Measurements from ENCODE around the gene TDP2.

Gene TDP2

GRCh38 chr6:24692003-24692402 lies 25.3 kb upstream of the TDP2 start:
- Histone ChIP-seq H3K27me3 (replicated peaks in 2 of 5; ENCODE audit: control insufficient read depth in 4 of 5, insufficient read depth in 5 of 5, low read length in 4 of 5) (no peaks in the 10 kb centered on the region), H3K36me3 (ENCODE audit: control insufficient read depth in 4 of 4, insufficient read depth in 4 of 4, low read length in 3 of 4) (no peaks in the 10 kb centered on the region), H3K9me3 (ENCODE audit: control extremely low read depth in 1 of 5, control insufficient read depth in 4 of 5, insufficient read depth in 2 of 5, low read depth in 1 of 5, low read length in 4 of 5) (no peaks in the 10 kb centered on the region), H3K4me1 (ENCODE audit: control extremely low read depth in 1 of 4, control insufficient read depth in 4 of 4, insufficient read depth in 4 of 4, low read length in 3 of 4) (no peaks in the 10 kb centered on the region), H3K4me3 (ENCODE audit: control insufficient read depth in 1 of 7, extremely low read depth in 1 of 7, insufficient read depth in 4 of 7, low read depth in 2 of 7, low read length in 6 of 7) (no peak overlapping the region), H3K27ac (ENCODE audit: insufficient read depth in 1 of 2, low read depth in 1 of 2, low read length in 2 of 2, poor library complexity in 1 of 2, severe bottlenecking in 2 of 2) (no peak overlapping the region)
- DNase-seq = no peak
- 100% methylated on average over 1 of the region's 4 CpGs for whole genome bisulfite sequencing (ENCODE audit: insufficient coverage)
- CTCF ChIA-PET = interaction anchor here (0.9 to 12.3 kb wide), 4 partner anchors 9 to 169 kb away, joined by 3 to 150 read pairs (median 4); no protein-coding TSS in a partner anchor
- POLR2A ChIA-PET = no interaction called here

- Histone ChIP-seq H3K4me3 (ENCODE audit: control insufficient read depth in 1 of 7, extremely low read depth in 1 of 7, insufficient read depth in 4 of 7, low read depth in 2 of 7, low read length in 6 of 7) (no peak overlapping the region), H3K27me3 (replicated peaks in 2 of 5; ENCODE audit: control insufficient read depth in 4 of 5, insufficient read depth in 5 of 5, low read length in 4 of 5) (no peaks in the 10 kb centered on the region), H3K27ac (ENCODE audit: insufficient read depth in 1 of 2, low read depth in 1 of 2, low read length in 2 of 2, poor library complexity in 1 of 2, severe bottlenecking in 2 of 2) (no peak overlapping the region), H3K9me3 (ENCODE audit: control extremely low read depth in 1 of 5, control insufficient read depth in 4 of 5, insufficient read depth in 2 of 5, low read depth in 1 of 5, low read length in 4 of 5) (no peaks in the 10 kb centered on the region), H3K4me1 (ENCODE audit: control extremely low read depth in 1 of 4, control insufficient read depth in 4 of 4, insufficient read depth in 4 of 4, low read length in 3 of 4) (no peaks in the 10 kb centered on the region), H3K36me3 (ENCODE audit: control insufficient read depth in 4 of 4, insufficient read depth in 4 of 4, low read length in 3 of 4) (no peaks in the 10 kb centered on the region)
- CTCF ChIA-PET = interaction anchor here (0.9 to 12.3 kb wide), 3 partner anchors 8 to 169 kb away, joined by 3 to 150 read pairs (median 4); no protein-coding TSS in a partner anchor
- WGBS (ENCODE audit: insufficient coverage) = 100% methylated on average over 2 of the region's 3 CpGs
- POLR2A ChIA-PET = no interaction called here
- DNase-seq = no peak
These were observed 24.9 kb upstream of the TDP2 start for GRCh38 chr6:24691550-24691949.

- H3K9me3 ChIP-seq (ENCODE audit: control extremely low read depth in 1 of 5, control insufficient read depth in 4 of 5, insufficient read depth in 2 of 5, low read depth in 1 of 5, low read length in 4 of 5) = no peaks in the 10 kb centered on the region
- no peaks in the 10 kb centered on the region for H3K36me3 ChIP-seq (ENCODE audit: control insufficient read depth in 4 of 4, insufficient read depth in 4 of 4, low read length in 3 of 4)
- no peak overlapping the region for H3K4me3 ChIP-seq (ENCODE audit: control insufficient read depth in 1 of 7, extremely low read depth in 1 of 7, insufficient read depth in 4 of 7, low read depth in 2 of 7, low read length in 6 of 7)
- POLR2A ChIA-PET = no interaction called here
- H3K4me1 ChIP-seq (ENCODE audit: control extremely low read depth in 1 of 4, control insufficient read depth in 4 of 4, insufficient read depth in 4 of 4, low read length in 3 of 4) = no peaks in the 10 kb centered on the region
- WGBS (ENCODE audit: insufficient coverage) = no CpG with 5 or more reads among the region's 1 CpG
- no peak overlapping the region for H3K27ac ChIP-seq (ENCODE audit: insufficient read depth in 1 of 2, low read depth in 1 of 2, low read length in 2 of 2, poor library complexity in 1 of 2, severe bottlenecking in 2 of 2)
- H3K27me3 ChIP-seq (replicated peaks in 2 of 5; ENCODE audit: control insufficient read depth in 4 of 5, insufficient read depth in 5 of 5, low read length in 4 of 5) = no peaks in the 10 kb centered on the region
- no peak for DNase-seq
- CTCF ChIA-PET = interaction anchor here (1.2 to 12.3 kb wide), 2 partner anchors 25 to 109 kb away, joined by 3 to 150 read pairs; no protein-coding TSS in a partner anchor
These were observed 23.9 kb upstream of the TDP2 start for GRCh38 chr6:24690593-24690992.

- H3K27ac ChIP-seq (ENCODE audit: insufficient read depth in 1 of 2, low read depth in 1 of 2, low read length in 2 of 2, poor library complexity in 1 of 2, severe bottlenecking in 2 of 2) = no peak overlapping the region
- no peak overlapping the region for H3K4me3 ChIP-seq (ENCODE audit: control insufficient read depth in 1 of 7, extremely low read depth in 1 of 7, insufficient read depth in 4 of 7, low read depth in 2 of 7, low read length in 6 of 7)
- H3K9me3 ChIP-seq (ENCODE audit: control extremely low read depth in 1 of 5, control insufficient read depth in 4 of 5, insufficient read depth in 2 of 5, low read depth in 1 of 5, low read length in 4 of 5) = no peaks in the 10 kb centered on the region
- no peaks in the 10 kb centered on the region for H3K4me1 ChIP-seq (ENCODE audit: control extremely low read depth in 1 of 4, control insufficient read depth in 4 of 4, insufficient read depth in 4 of 4, low read length in 3 of 4)
- ChIA-PET POLR2A (no interaction called here), CTCF (interaction anchor here (1.1 to 12.3 kb wide), 4 partner anchors 24 to 114 kb away, joined by 3 to 150 read pairs (median 4); no protein-coding TSS in a partner anchor)
- H3K36me3 ChIP-seq (ENCODE audit: control insufficient read depth in 4 of 4, insufficient read depth in 4 of 4, low read length in 3 of 4) = no peaks in the 10 kb centered on the region
- WGBS (ENCODE audit: insufficient coverage) = 100% methylated on average over 2 of the region's 2 CpGs
- H3K27me3 ChIP-seq (replicated peaks in 2 of 5; ENCODE audit: control insufficient read depth in 4 of 5, insufficient read depth in 5 of 5, low read length in 4 of 5) = no peaks in the 10 kb centered on the region
- DNase-seq = no peak
These were observed 23.3 kb upstream of the TDP2 start for GRCh38 chr6:24689964-24690363.

- ChIA-PET POLR2A (no interaction called here), CTCF (interaction anchor here (0.9 to 1.5 kb wide), 2 partner anchors 103 to 105 kb away, joined by 3 read pairs; no protein-coding TSS in a partner anchor)
- WGBS (ENCODE audit: insufficient coverage) = 90% methylated on average over 2 of the region's 4 CpGs
- Histone ChIP-seq H3K4me3 (ENCODE audit: control insufficient read depth in 1 of 7, extremely low read depth in 1 of 7, insufficient read depth in 4 of 7, low read depth in 2 of 7, low read length in 6 of 7) (no peak overlapping the region), H3K27ac (ENCODE audit: insufficient read depth in 1 of 2, low read depth in 1 of 2, low read length in 2 of 2, poor library complexity in 1 of 2, severe bottlenecking in 2 of 2) (no peak overlapping the region), H3K9me3 (ENCODE audit: control extremely low read depth in 1 of 5, control insufficient read depth in 4 of 5, insufficient read depth in 2 of 5, low read depth in 1 of 5, low read length in 4 of 5) (no peaks in the 10 kb centered on the region), H3K4me1 (ENCODE audit: control extremely low read depth in 1 of 4, control insufficient read depth in 4 of 4, insufficient read depth in 4 of 4, low read length in 3 of 4) (no peaks in the 10 kb centered on the region), H3K27me3 (replicated peaks in 2 of 5; ENCODE audit: control insufficient read depth in 4 of 5, insufficient read depth in 5 of 5, low read length in 4 of 5) (no peaks in the 10 kb centered on the region), H3K36me3 (ENCODE audit: control insufficient read depth in 4 of 4, insufficient read depth in 4 of 4, low read length in 3 of 4) (peaks cover 0 to 1% (median 0%) of the 10 kb centered on the region in 4 experiments)
- DNase-seq = no peak
These were observed 20.2 kb upstream of the TDP2 start for GRCh38 chr6:24686946-24687345.

- ChIA-PET POLR2A (no interaction called here), CTCF (interaction anchor here (0.9 to 1.5 kb wide), 2 partner anchors 102 to 105 kb away, joined by 3 read pairs; no protein-coding TSS in a partner anchor)
- WGBS (ENCODE audit: insufficient coverage) = 100% methylated on average over 1 of the region's 1 CpG
These were observed 19.7 kb upstream of the TDP2 start for GRCh38 chr6:24686408-24686807.

GRCh38 chr6:24683297-24684296 lies 16.9 kb upstream of the TDP2 start:
- no peaks in the 10 kb centered on the region for H3K27me3 ChIP-seq (replicated peaks in 2 of 5; ENCODE audit: control insufficient read depth in 4 of 5, insufficient read depth in 5 of 5, low read length in 4 of 5)
- no peaks in the 10 kb centered on the region for H3K4me1 ChIP-seq (ENCODE audit: control extremely low read depth in 1 of 4, control insufficient read depth in 4 of 4, insufficient read depth in 4 of 4, low read length in 3 of 4)
- ChIA-PET CTCF (interaction anchor here (1.0 to 1.5 kb wide), 3 partner anchors 8 to 102 kb away, joined by 3 to 4 read pairs (median 4); no protein-coding TSS in a partner anchor), POLR2A (no interaction called here)
- H3K36me3 ChIP-seq (ENCODE audit: control insufficient read depth in 4 of 4, insufficient read depth in 4 of 4, low read length in 3 of 4) = peaks cover 0 to 4% (median 0%) of the 10 kb centered on the region in 4 experiments
- H3K9me3 ChIP-seq (ENCODE audit: control extremely low read depth in 1 of 5, control insufficient read depth in 4 of 5, insufficient read depth in 2 of 5, low read depth in 1 of 5, low read length in 4 of 5) = no peaks in the 10 kb centered on the region
- no peak overlapping the region for H3K4me3 ChIP-seq (ENCODE audit: control insufficient read depth in 1 of 7, extremely low read depth in 1 of 7, insufficient read depth in 4 of 7, low read depth in 2 of 7, low read length in 6 of 7)
- H3K27ac ChIP-seq (ENCODE audit: insufficient read depth in 1 of 2, low read depth in 1 of 2, low read length in 2 of 2, poor library complexity in 1 of 2, severe bottlenecking in 2 of 2) = no peak overlapping the region
- 89% methylated on average over 6 of the region's 12 CpGs for WGBS (ENCODE audit: insufficient coverage)
- DNase-seq = no peak

More at GRCh38 chr6:24686408-24686807, 19.7 kb upstream of the TDP2 start:
- Histone ChIP-seq H3K27ac (ENCODE audit: insufficient read depth in 1 of 2, low read depth in 1 of 2, low read length in 2 of 2, poor library complexity in 1 of 2, severe bottlenecking in 2 of 2) (no peak overlapping the region), H3K27me3 (replicated peaks in 2 of 5; ENCODE audit: control insufficient read depth in 4 of 5, insufficient read depth in 5 of 5, low read length in 4 of 5) (no peaks in the 10 kb centered on the region), H3K4me1 (ENCODE audit: control extremely low read depth in 1 of 4, control insufficient read depth in 4 of 4, insufficient read depth in 4 of 4, low read length in 3 of 4) (no peaks in the 10 kb centered on the region), H3K4me3 (ENCODE audit: control insufficient read depth in 1 of 7, extremely low read depth in 1 of 7, insufficient read depth in 4 of 7, low read depth in 2 of 7, low read length in 6 of 7) (no peak overlapping the region), H3K36me3 (ENCODE audit: control insufficient read depth in 4 of 4, insufficient read depth in 4 of 4, low read length in 3 of 4) (peaks cover 0 to 4% (median 0%) of the 10 kb centered on the region in 4 experiments), H3K9me3 (ENCODE audit: control extremely low read depth in 1 of 5, control insufficient read depth in 4 of 5, insufficient read depth in 2 of 5, low read depth in 1 of 5, low read length in 4 of 5) (no peaks in the 10 kb centered on the region)
- DNase-seq = no peak

Measured in common myeloid progenitor, CD34-positive (primary cell).